IMR-90 (cell line): Measurements from ENCODE around the gene MSL3. TPM values are rescaled to one million over a fixed set of nuclear protein-coding genes. Genes with fewer than 3 reads are reported as not detected.

ENCODE experiments used
- ATAC-seq: fragments of 200-7000 bp; cut with Tn5 transposase; 2 replicates; pipeline ENCODE4 v1.9.1; 2020; ENCODE audit warnings: low read depth, mild to moderate bottlenecking, moderate library complexity
- BruUV-seq: library from RNA; stranded (reverse); fragments of 400-500 nt; replicated peaks from 2 replicates; lab custom pipeline; 2021; lab: Mats Ljungman, UMichigan
- CTCF ChIA-PET: fragments of 300-600 bp; formaldehyde crosslinking; extraction: SDS; loops from one replicate; lab custom pipeline; 2021; ENCODE audit warnings: antibody characterized with exemption; lab: Yijun Ruan, JAX
- POLR2A ChIA-PET: fragments of 300-600 bp; sonication (Branson Sonifier 250); formaldehyde crosslinking; loops from one replicate; lab custom pipeline; 2022; ENCODE audit warnings: antibody characterized with exemption; ENCODE audit not compliant: unreplicated experiment; lab: Charles Lee
- DNase-seq: peaks from one replicate; pipeline ENCODE4 v3.0.0; 2013
- H2AFZ ChIP-seq: replicated peaks from 2 replicates; pipeline ENCODE3; 2013; ENCODE audit warnings: low read length, mild to moderate bottlenecking; ENCODE audit not compliant: poor library complexity
- H2AK5ac ChIP-seq: 2 replicates; pipeline ENCODE4 v1.6.1; 2013; ENCODE audit warnings: low read depth, low read length, inconsistent platforms
- H2AK9ac ChIP-seq: replicated peaks from 2 replicates; pipeline ENCODE3; 2013; ENCODE audit warnings: mild to moderate bottlenecking, low read depth, low read length, moderate library complexity; ENCODE audit not compliant: poor library complexity
- H2BK120ac ChIP-seq: 2 replicates; pipeline ENCODE4 v1.6.1; 2013; ENCODE audit warnings: low read depth, low read length, inconsistent platforms
- H2BK15ac ChIP-seq: 3 replicates; pipeline ENCODE4 v1.6.1; 2013; ENCODE audit warnings: low read depth, low read length, inconsistent platforms
- H2BK20ac ChIP-seq: 2 replicates; pipeline ENCODE4 v1.6.1; 2013; ENCODE audit warnings: low read depth, mild to moderate bottlenecking, inconsistent platforms, low read length, moderate library complexity
- H2BK5ac ChIP-seq: 2 replicates; pipeline ENCODE4 v1.6.1; 2013; ENCODE audit warnings: mild to moderate bottlenecking, low read depth, low read length, inconsistent platforms; ENCODE audit not compliant: poor library complexity, severe bottlenecking
- H3K14ac ChIP-seq: replicated peaks from 2 replicates; pipeline ENCODE4 v1.6.1; 2013; ENCODE audit warnings: low read depth, low read length, inconsistent platforms
- H3K18ac ChIP-seq: 2 replicates; pipeline ENCODE4 v1.6.1; 2013; ENCODE audit warnings: low read depth, low read length, control low read depth
- H3K23ac ChIP-seq: 2 replicates; pipeline ENCODE4 v1.6.1; 2013; ENCODE audit warnings: low read depth, low read length, inconsistent platforms
- H3K27ac ChIP-seq: 2 replicates; pipeline ENCODE4 v1.5.1; 2013; ENCODE audit warnings: mild to moderate bottlenecking, control low read depth, low read length; ENCODE audit not compliant: insufficient read depth
- H3K27me3 ChIP-seq: 2 replicates; pipeline ENCODE4 v1.6.1; 2013; ENCODE audit warnings: low read length; ENCODE audit not compliant: control insufficient read depth, insufficient read depth
- H3K36me3 ChIP-seq: 2 replicates; pipeline ENCODE4 v1.6.1; 2013; ENCODE audit warnings: low read length, mixed read lengths; ENCODE audit not compliant: control insufficient read depth, insufficient read depth
- H3K4ac ChIP-seq: 2 replicates; pipeline ENCODE4 v1.6.1; 2013; ENCODE audit warnings: low read depth, low read length, inconsistent platforms
- H3K4me1 ChIP-seq: 2 replicates; pipeline ENCODE4 v1.6.1; 2013; ENCODE audit warnings: low read length, mixed read lengths; ENCODE audit not compliant: control insufficient read depth, insufficient read depth
- H3K4me2 ChIP-seq: 2 replicates; pipeline ENCODE4 v1.6.1; 2013; ENCODE audit warnings: low read depth, mild to moderate bottlenecking, control low read depth, low read length, moderate library complexity
- H3K4me3 ChIP-seq: 2 replicates; pipeline ENCODE4 v1.5.1; 2013; ENCODE audit warnings: low read depth, mild to moderate bottlenecking, control low read depth, low read length, moderate library complexity; ENCODE audit not compliant: insufficient read depth
- H3K56ac ChIP-seq: 2 replicates; pipeline ENCODE4 v1.6.1; 2013; ENCODE audit warnings: low read length, inconsistent platforms; ENCODE audit not compliant: insufficient read depth; ENCODE audit errors: extremely low read depth
- H3K79me1 ChIP-seq, 2 experiments: 2 replicates each; pipeline ENCODE4 v1.6.1; 2013; ENCODE audit warnings: low read length in 2 of 2, inconsistent platforms in 1 of 2, low read depth in 1 of 2
- H3K9ac ChIP-seq: 2 replicates; pipeline ENCODE4 v1.6.1; 2013; ENCODE audit warnings: low read depth, low read length, control low read depth
- H3K9me1 ChIP-seq: 2 replicates; pipeline ENCODE4 v1.6.1; 2013; ENCODE audit warnings: low read length, inconsistent platforms; ENCODE audit not compliant: insufficient read depth
- H3K9me3 ChIP-seq: 2 replicates; pipeline ENCODE4 v1.6.1; 2013; ENCODE audit warnings: low read length; ENCODE audit not compliant: control insufficient read depth, insufficient read depth
- H4K20me1 ChIP-seq: 2 replicates; pipeline ENCODE4 v1.6.1; 2013; ENCODE audit warnings: low read length, inconsistent platforms; ENCODE audit not compliant: insufficient read depth
- H4K5ac ChIP-seq: 2 replicates; pipeline ENCODE4 v1.6.1; 2013; ENCODE audit warnings: mild to moderate bottlenecking, low read depth, low read length, control low read depth
- H4K8ac ChIP-seq, 2 experiments: 2 replicates each; pipeline ENCODE4 v1.6.1; 2013; ENCODE audit warnings: low read depth in 2 of 2, low read length in 2 of 2, control low read depth in 1 of 2, inconsistent platforms in 1 of 2
- H4K91ac ChIP-seq: 2 replicates; pipeline ENCODE4 v1.6.1; 2013; ENCODE audit warnings: low read depth, low read length, inconsistent platforms; ENCODE audit not compliant: insufficient read depth
- BHLHE40 ChIP-seq: fragments of 150-350 bp; IDR thresholded peaks from 2 replicates; pipeline ENCODE4 v1.6.1; 2016; ENCODE audit warnings: mild to moderate bottlenecking, low read depth, low read length
- CEBPB ChIP-seq: IDR thresholded peaks from 2 replicates; pipeline ENCODE4 v1.6.1; 2012; ENCODE audit warnings: low read depth, low read length, improper control_type of control experiment
- CHD1 ChIP-seq: IDR thresholded peaks from 2 replicates; pipeline ENCODE4 v1.6.1; 2012; ENCODE audit warnings: low read depth, low read length, improper control_type of control experiment
- CTCF ChIP-seq: conservative IDR thresholded peaks from 2 replicates; pipeline ENCODE4 v1.5.1; 2012; ENCODE audit warnings: mild to moderate bottlenecking, low read depth, low read length, improper control_type of control experiment
- FOS ChIP-seq: fragments of 150-350 bp; IDR thresholded peaks from 2 replicates; pipeline ENCODE4 v1.6.1; 2016; ENCODE audit warnings: low read depth, low read length
- MAFK ChIP-seq: IDR thresholded peaks from 2 replicates; pipeline ENCODE4 v1.6.1; 2012; ENCODE audit warnings: low read depth, low read length, improper control_type of control experiment
- MAZ ChIP-seq: IDR thresholded peaks from 2 replicates; pipeline ENCODE4 v1.6.1; 2012; ENCODE audit warnings: low read depth, mild to moderate bottlenecking, low read length, improper control_type of control experiment, moderate library complexity, borderline replicate concordance
- MXI1 ChIP-seq: IDR thresholded peaks from 2 replicates; pipeline ENCODE4 v1.6.1; 2012; ENCODE audit warnings: low read depth, mild to moderate bottlenecking, low read length, moderate library complexity, borderline replicate concordance
- NFE2L2 ChIP-seq: fragments of 150-350 bp; IDR thresholded peaks from 2 replicates; pipeline ENCODE4 v1.6.1; 2016; ENCODE audit warnings: low read depth, mild to moderate bottlenecking, low read length
- RAD21 ChIP-seq: IDR thresholded peaks from 2 replicates; pipeline ENCODE4 v1.6.1; 2012; ENCODE audit warnings: low read length, improper control_type of control experiment
- RCOR1 ChIP-seq: IDR thresholded peaks from 2 replicates; pipeline ENCODE4 v1.6.1; 2012; ENCODE audit warnings: mild to moderate bottlenecking, low read length, improper control_type of control experiment; ENCODE audit not compliant: insufficient replicate concordance
- RFX5 ChIP-seq: IDR thresholded peaks from 2 replicates; pipeline ENCODE4 v1.8.0; 2012; ENCODE audit warnings: low read depth, mild to moderate bottlenecking, low read length, moderate library complexity
- SMC3 ChIP-seq: fragments of 150-350 bp; IDR thresholded peaks from 2 replicates; pipeline ENCODE4 v1.6.1; 2016; ENCODE audit warnings: low read depth, mild to moderate bottlenecking, antibody characterized with exemption, low read length, moderate library complexity
- USF2 ChIP-seq: fragments of 150-350 bp; IDR thresholded peaks from 2 replicates; pipeline ENCODE4 v1.6.1; 2017; ENCODE audit warnings: mild to moderate bottlenecking, antibody characterized with exemption, low read length, low read depth
- WGBS, 2 experiments: methylation state at CpG; one replicate each; pipeline versions ENCODE4 v1.1.5 to v1.1.7; 2013; ENCODE audit warnings: missing lambda C conversion rate in 2 of 2; ENCODE audit not compliant: insufficient read length in 1 of 2; ENCODE audit errors: extremely low coverage in 2 of 2; 5-methylcytosine and 5-hydroxymethylcytosine counted together
- dilution Hi-C: fragments of 300-500 bp; cut with HindIII; formaldehyde crosslinking; loops from one replicate; pipeline ENCODE4 v1.14.3; 2018; ENCODE audit warnings: low sequenced_read_pairs; ENCODE audit not compliant: unreplicated experiment
- in situ Hi-C: fragments of 300-500 bp; cut with MboI; formaldehyde crosslinking; loops from 3 replicates; pipeline ENCODE4 v1.14.3; 2019; ENCODE audit warnings: low sequenced_read_pairs, inconsistent platforms, mixed read lengths
- intact Hi-C: fragments of 100-400 bp; cut with micrococcal nuclease; formaldehyde crosslinking; loops from 2 replicates; pipeline ENCODE4 v1.10.0; 2022
- polyA plus RNA-seq, 3 experiments: library from polyadenylated mRNA; depleted of rRNA; stranded (reverse); fragments of >200 nt; gene quantifications; 2 replicates each; pipeline ENCODE4 v1.2.3, GENCODE V29; 2012; ENCODE audit warnings: low replicate concordance in 1 of 3
- total RNA-seq: library from RNA; depleted of rRNA; stranded (reverse); fragments of >200 nt; gene quantifications from 2 replicates; pipeline ENCODE4 v1.2.3, GENCODE V29; 2012

Gene MSL3
- total and polyA plus RNA-seq, 2 of the 4 experiments (the other 2 are of a cell fraction), result 19.6 to 21.3 TPM

GRCh38 chrX:11759461-11760311 is 1.6 kb downstream of the MSL3 start:
- Histone ChIP-seq H3K4me3 (peak overlapping the region; percentile 97), H3K23ac (no peak overlapping the region), H3K18ac (no peak overlapping the region), H3K9me3 (no peaks in the 10 kb centered on the region), H3K9ac (peak overlapping the region; percentile 62; the same call in 1 of the 2 replicates), H4K20me1 (no peaks in the 10 kb centered on the region), H3K36me3 (peaks cover 7% of the 10 kb centered on the region), H2AK9ac (no peak overlapping the region), H3K4me1 (no peaks in the 10 kb centered on the region), H3K56ac (no peak overlapping the region; the same call in 1 of the 2 replicates), H3K79me1 (peaks cover 0 to 4% of the 10 kb centered on the region in 2 experiments; a peak in 2 of 4 replicates), H3K9me1 (no peaks in the 10 kb centered on the region), H3K27ac (no peak overlapping the region), H2AK5ac (no peak overlapping the region), H2BK15ac (no peak overlapping the region), H3K4me2 (peak overlapping the region; percentile 81; the same call in 1 of the 2 replicates), H2BK5ac (peak overlapping the region; percentile 59), H2BK20ac (no peak overlapping the region), H2AFZ (peak overlapping the region; percentile 94), H4K5ac (no peak overlapping the region), H3K4ac (no peak overlapping the region), H2BK120ac (no peak overlapping the region), H4K8ac (no peak overlapping the region), H3K14ac (no peak overlapping the region), H3K27me3 (no peaks in the 10 kb centered on the region), H4K91ac (no peak overlapping the region)
- no TSS peak for BruUV-seq
- ATAC-seq (peak; percentile 76), DNase-seq (peak; percentile 90)
- ChIA-PET CTCF (interaction anchor here (0.6 to 1.6 kb wide), 2 partner anchors 81 to 152 kb away, joined by 3 to 4 read pairs; no protein-coding TSS in a partner anchor), POLR2A (no interaction called here)
- dilution Hi-C loops, result no loop called here
- intact Hi-C loops, result loop anchor here (5.0 kb wide), 1 partner anchor 92 kb away; the partner anchor contains the start of gene ARHGAP6
- in situ Hi-C loops, result loop anchor here (10.0 to 25.0 kb wide), 2 partner anchors 615 to 1572 kb away; no protein-coding TSS in a partner anchor
- WGBS, 2 experiments, result no CpG with 5 or more reads among the region's 13 CpGs
- TF ChIP-seq FOS, result no peak
- TF ChIP-seq USF2, result no peak
- no peak for TF ChIP-seq BHLHE40
- TF ChIP-seq NFE2L2, result no peak
- TF ChIP-seq SMC3, result no peak
- TF ChIP-seq CHD1, result no peak
- no peak for TF ChIP-seq MXI1
- TF ChIP-seq CEBPB, result no peak
- TF ChIP-seq RAD21, result no peak
- no peak for TF ChIP-seq CTCF
- no peak for TF ChIP-seq RCOR1
- TF ChIP-seq RFX5, result no peak
- no peak for TF ChIP-seq MAZ
- TF ChIP-seq MAFK, result no peak
